HG03025 (cell line): Measurements from ENCODE around the gene RAPSN.

Source experiments
- ATAC-seq: cut with Tn5 transposase; IDR thresholded peaks from one replicate; pipeline ENCODE4 v1.9.1; 2021; ENCODE audit warnings: mild to moderate bottlenecking, moderate library complexity; ENCODE audit not compliant: unreplicated experiment, low FRiP score

RAPSN gene

GRCh38 chr11:47393163-47394049 lies 55.5 kb downstream of the RAPSN start:
- no peak for ATAC-seq

GRCh38 chr11:47392546-47393162 lies 56.3 kb downstream of the RAPSN start:
- no peak for ATAC-seq

GRCh38 chr11:47391711-47392432 lies 57.1 kb downstream of the RAPSN start:
- ATAC-seq = no peak

GRCh38 chr11:47391077-47391583 lies 57.8 kb downstream of the RAPSN start:
- no peak for ATAC-seq

GRCh38 chr11:47390422-47390760 lies 58.5 kb downstream of the RAPSN start:
- ATAC-seq = no peak

- no peak for ATAC-seq
Measured at GRCh38 chr11:47389577-47390421, 59.1 kb downstream of the RAPSN start.

GRCh38 chr11:47388697-47389576 lies 60.0 kb downstream of the RAPSN start:
- no peak for ATAC-seq

- ATAC-seq = no peak
Measured at GRCh38 chr11:47387944-47388696, 60.8 kb downstream of the RAPSN start.
